ENCODE data around the gene MTHFD1L. TPM values are rescaled to one million over a fixed set of nuclear protein-coding genes. Genes with fewer than 3 reads are reported as not detected.

Gene MTHFD1L
- total RNA-seq, 2 donors from 2014 or later, result 4.1 to 12.2 TPM

GRCh38 chr6:151004383-151005024, 139.0 kb downstream of the MTHFD1L start:
- H3K36me3 ChIP-seq, result no peaks in the 10 kb centered on the region
- H3K27me3 ChIP-seq, result no peaks in the 10 kb centered on the region
- TF ChIP-seq CTCF (IDR thresholded peaks at IDR 0.05), result no peak
- peak overlapping the region in 1 of 2 donors; percentile 11 for H3K4me3 ChIP-seq
- peak; percentile 77 for DNase-seq (ENCODE audit: low spot score)
- H3K4me1 ChIP-seq, result peaks cover 0 to 6% of the 10 kb centered on the region in 2 donors
- peak overlapping the region; percentile 70 to 74 for H3K27ac ChIP-seq
- no peaks in the 10 kb centered on the region for H3K9me3 ChIP-seq

- Histone ChIP-seq H3K27me3 (no peaks in the 10 kb centered on the region), H3K27ac (peak overlapping the region in 1 of 2 donors; percentile 70), H3K36me3 (no peaks in the 10 kb centered on the region), H3K9me3 (no peaks in the 10 kb centered on the region), H3K4me1 (peaks cover 0 to 6% of the 10 kb centered on the region in 2 donors), H3K4me3 (no peak overlapping the region)
- TF ChIP-seq CTCF (IDR thresholded peaks at IDR 0.05), result no peak
- no peak for DNase-seq (ENCODE audit: low spot score)
Observed at GRCh38 chr6:151005164-151005563, 139.7 kb downstream of the MTHFD1L start.

- no peaks in the 10 kb centered on the region for H3K36me3 ChIP-seq
- no peak overlapping the region for H3K4me3 ChIP-seq
- no peaks in the 10 kb centered on the region for H3K9me3 ChIP-seq
- H3K4me1 ChIP-seq, result peaks cover 0 to 6% of the 10 kb centered on the region in 2 donors
- no peaks in the 10 kb centered on the region for H3K27me3 ChIP-seq
- no peak for DNase-seq (ENCODE audit: low spot score)
- H3K27ac ChIP-seq, result no peak overlapping the region
- no peak for TF ChIP-seq CTCF (IDR thresholded peaks at IDR 0.05)
Observed at GRCh38 chr6:151005896-151006632, 140.6 kb downstream of the MTHFD1L start.

GRCh38 chr6:151007076-151007475, 141.6 kb downstream of the MTHFD1L start:
- TF ChIP-seq CTCF (IDR thresholded peaks at IDR 0.05), result no peak
- H3K27me3 ChIP-seq, result no peaks in the 10 kb centered on the region
- H3K36me3 ChIP-seq, result no peaks in the 10 kb centered on the region

GRCh38 chr6:151007922-151008321, 142.4 kb downstream of the MTHFD1L start:
- no peaks in the 10 kb centered on the region for H3K9me3 ChIP-seq
- no peak overlapping the region for H3K27ac ChIP-seq
- H3K4me3 ChIP-seq, result no peak overlapping the region
- TF ChIP-seq CTCF (IDR thresholded peaks at IDR 0.05), result no peak
- no peaks in the 10 kb centered on the region for H3K27me3 ChIP-seq
- peaks cover 0 to 6% of the 10 kb centered on the region in 2 donors for H3K4me1 ChIP-seq
- no peak for DNase-seq (ENCODE audit: low spot score)
- no peaks in the 10 kb centered on the region for H3K36me3 ChIP-seq

More at GRCh38 chr6:151007076-151007475, 141.6 kb downstream of the MTHFD1L start:
- Histone ChIP-seq H3K4me1 (peaks cover 0 to 6% of the 10 kb centered on the region in 2 donors), H3K27ac (no peak overlapping the region), H3K9me3 (no peaks in the 10 kb centered on the region), H3K4me3 (no peak overlapping the region)
- no peak for DNase-seq (ENCODE audit: low spot score)

Data from right atrium auricular region (tissue), 2 donors.